GM12873 (cell line): ENCODE results near the gene ATF7IP.
A peak's percentile ranks its signal among the peaks of the same experiment; 100 is the strongest.

Source experiments
- TF ChIP-seq, protein P1 (sequence below): IDR thresholded peaks from 2 replicates; pipeline ENCODE4 v1.5.1; 2012; ENCODE audit warnings: low read depth, mild to moderate bottlenecking, moderate library complexity, low read length, control low read depth; ENCODE audit not compliant: insufficient read depth; ENCODE audit errors: missing control alignments

Gene ATF7IP

DNA sequence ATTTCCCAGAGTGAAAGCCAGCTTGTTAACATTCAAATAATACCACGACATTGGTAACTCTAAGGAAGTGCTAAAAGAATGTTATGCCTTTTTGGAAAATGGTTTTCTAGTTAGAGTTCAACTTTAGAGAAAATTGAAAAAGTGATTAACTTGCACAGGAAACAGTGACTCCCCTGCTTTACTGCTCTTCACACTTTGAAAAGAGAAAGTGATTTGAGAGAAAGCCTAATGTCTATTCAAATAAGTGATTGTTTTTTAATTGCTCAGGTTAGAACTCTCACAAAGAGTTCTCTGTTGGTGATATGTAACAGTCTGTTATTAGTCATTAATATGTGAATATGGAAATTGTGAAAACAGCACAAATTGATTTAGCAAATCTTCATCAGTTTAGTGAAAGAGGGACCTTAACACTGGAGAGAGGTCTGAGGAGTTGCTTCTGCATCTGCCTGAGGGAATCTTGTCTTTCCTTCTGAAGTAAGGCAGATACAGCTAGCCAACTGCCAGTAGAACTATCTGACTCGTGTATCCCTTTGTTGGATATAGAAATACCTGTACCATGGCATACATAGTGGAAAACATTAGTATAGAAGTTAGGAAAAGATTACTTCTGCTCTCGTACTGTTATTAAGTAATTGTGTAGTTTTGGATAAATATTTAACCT lies 25.5 kb downstream of the ATF7IP start:
- TF ChIP-seq, protein P1, sequence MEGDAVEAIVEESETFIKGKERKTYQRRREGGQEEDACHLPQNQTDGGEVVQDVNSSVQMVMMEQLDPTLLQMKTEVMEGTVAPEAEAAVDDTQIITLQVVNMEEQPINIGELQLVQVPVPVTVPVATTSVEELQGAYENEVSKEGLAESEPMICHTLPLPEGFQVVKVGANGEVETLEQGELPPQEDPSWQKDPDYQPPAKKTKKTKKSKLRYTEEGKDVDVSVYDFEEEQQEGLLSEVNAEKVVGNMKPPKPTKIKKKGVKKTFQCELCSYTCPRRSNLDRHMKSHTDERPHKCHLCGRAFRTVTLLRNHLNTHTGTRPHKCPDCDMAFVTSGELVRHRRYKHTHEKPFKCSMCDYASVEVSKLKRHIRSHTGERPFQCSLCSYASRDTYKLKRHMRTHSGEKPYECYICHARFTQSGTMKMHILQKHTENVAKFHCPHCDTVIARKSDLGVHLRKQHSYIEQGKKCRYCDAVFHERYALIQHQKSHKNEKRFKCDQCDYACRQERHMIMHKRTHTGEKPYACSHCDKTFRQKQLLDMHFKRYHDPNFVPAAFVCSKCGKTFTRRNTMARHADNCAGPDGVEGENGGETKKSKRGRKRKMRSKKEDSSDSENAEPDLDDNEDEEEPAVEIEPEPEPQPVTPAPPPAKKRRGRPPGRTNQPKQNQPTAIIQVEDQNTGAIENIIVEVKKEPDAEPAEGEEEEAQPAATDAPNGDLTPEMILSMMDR, result no peak

DNA sequence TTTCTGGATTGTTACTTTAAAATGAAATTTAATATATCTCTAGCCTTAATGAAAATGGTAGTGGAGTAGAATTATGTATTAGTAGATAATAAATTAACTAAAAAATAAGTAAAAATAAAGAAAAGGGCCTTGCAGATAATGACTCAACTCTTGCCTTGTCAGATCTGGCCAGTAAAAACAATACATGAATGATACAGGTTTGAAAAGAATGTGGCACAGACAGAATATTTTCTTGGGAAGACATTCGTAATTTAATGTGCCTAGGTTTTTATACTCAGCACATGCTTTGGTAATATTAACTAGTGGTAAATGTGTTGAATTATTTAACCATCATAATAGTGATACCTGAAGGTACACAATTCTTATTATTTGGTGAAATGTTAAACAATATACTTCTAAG lies 28.3 kb downstream of the ATF7IP start:
- TF ChIP-seq, protein P1, result no peak

DNA sequence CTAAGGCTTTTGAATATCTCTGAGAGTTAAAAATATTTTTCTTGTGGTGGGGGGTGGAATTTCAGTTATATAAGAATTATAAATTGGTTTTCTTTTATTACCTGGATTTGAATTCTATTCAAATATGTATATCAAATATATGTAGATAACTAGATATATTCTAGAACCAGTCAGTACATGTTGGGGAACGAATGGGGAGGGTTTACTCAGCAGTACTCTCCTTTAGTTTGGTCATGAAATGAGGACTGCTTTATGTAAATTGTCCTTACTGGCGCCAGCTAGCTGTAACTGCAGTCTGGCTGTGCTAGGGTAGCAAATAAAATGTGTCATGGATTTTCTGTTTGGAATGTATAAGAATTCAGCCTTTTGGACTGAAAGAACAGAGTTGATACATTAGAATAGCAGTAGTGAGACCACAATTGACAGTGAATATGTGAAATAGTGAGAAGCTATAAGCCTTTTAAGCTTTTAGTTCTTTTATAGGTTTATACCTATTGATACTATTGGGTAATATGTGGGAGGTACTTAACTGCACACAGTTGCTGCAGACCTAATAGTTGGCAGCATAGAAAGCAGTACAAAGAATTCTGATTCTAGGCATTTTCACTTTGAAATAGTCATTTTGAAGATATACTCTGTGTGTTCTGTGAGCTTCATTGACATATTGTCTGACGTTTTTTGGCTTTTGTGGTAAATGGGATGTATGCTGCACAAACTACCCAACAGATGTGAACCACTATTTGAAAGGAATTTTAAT lies 29.0 kb downstream of the ATF7IP start:
- TF ChIP-seq, protein P1, result peak; percentile 5

DNA sequence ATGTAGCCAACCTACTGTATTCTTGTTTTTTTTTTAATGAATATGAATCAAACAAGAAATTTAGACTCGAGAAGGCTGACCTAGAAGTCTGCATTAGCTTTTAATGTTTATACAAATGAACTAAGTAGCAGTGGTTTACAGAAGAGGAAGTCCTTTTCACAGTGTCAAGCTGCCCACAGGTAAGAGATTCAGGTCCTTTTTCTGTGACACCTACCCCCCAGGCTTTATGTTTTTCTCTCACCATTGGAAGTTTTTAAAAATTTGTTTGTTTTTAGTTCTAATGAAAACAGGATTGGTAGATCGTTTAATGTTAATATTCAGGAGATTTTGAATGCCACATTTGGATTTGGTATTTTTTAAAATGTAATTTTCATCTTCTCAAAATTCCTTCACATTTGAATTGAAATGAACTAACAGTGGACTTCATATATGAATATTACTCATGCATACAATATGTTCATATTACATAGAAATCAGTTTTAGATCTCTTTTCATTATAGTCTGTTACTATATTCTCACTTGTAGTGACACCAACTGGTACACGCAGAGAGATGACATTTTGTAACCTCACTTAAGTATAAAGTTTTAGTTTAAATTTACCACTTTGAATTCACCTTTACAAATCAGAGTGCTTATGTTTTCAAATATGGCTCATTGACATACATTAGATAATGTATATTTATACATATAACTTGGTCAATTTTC lies 29.7 kb downstream of the ATF7IP start:
- TF ChIP-seq, protein P1, result no peak

DNA sequence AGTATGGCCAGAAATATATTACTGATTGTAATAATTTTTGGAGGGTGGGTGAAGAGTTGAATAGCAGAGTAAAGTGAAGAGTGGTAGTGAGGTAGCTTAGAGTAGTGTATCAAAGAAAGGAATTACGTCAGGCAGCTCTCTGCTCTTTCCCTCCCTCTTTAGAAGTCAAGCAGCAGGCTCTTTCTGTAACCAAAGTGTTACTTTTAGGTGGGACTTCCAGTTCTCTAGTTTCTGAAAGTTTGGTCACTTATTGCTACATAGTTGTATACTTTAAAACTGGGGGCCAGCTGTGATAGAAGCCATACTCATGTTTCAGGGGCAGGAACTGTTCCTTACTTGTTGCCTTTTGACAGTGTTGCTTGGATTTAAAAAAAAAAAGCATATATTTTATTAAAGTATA lies 30.6 kb downstream of the ATF7IP start:
- TF ChIP-seq, protein P1, result no peak

DNA sequence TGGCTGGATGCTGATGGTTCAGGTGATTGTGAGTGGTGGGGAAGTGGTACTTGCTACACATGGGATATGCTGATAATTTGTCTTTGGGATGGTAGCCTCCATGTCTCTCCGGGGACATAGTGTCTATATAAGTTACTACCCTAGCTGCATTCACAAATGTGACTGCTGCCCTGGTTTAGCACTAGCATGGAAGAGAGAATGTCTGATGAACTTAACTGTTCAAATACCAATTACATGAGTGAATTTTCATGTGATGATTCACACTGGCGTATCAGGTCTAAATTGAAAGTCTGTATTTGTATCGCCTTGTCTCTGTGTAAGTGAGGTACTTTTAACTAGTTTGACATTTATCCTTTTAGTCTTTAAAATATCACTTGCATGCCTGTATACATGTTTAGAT lies 34.4 kb downstream of the ATF7IP start:
- TF ChIP-seq, protein P1, result no peak

DNA sequence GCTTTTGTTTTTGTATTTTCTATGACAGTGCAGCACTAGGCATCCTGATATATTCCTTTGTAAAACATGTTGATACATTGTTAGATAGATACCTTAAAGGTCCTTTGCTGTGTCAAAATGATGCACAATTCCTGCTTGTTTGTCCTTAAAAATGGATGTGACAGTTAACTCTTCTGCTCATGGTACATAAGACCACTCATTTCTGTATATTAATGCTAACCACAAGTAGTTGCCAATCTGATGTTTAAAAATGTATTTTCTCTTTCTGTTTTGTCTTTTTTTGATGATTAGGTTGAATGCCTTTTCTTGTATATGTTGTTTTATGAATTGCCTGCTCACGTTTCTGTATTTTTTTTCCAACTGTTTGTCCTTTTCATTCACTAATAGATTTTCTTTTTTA lies 35.1 kb downstream of the ATF7IP start:
- TF ChIP-seq, protein P1, result no peak
